ENCODE measurements around the gene PSMD3.

Gene PSMD3

DNA sequence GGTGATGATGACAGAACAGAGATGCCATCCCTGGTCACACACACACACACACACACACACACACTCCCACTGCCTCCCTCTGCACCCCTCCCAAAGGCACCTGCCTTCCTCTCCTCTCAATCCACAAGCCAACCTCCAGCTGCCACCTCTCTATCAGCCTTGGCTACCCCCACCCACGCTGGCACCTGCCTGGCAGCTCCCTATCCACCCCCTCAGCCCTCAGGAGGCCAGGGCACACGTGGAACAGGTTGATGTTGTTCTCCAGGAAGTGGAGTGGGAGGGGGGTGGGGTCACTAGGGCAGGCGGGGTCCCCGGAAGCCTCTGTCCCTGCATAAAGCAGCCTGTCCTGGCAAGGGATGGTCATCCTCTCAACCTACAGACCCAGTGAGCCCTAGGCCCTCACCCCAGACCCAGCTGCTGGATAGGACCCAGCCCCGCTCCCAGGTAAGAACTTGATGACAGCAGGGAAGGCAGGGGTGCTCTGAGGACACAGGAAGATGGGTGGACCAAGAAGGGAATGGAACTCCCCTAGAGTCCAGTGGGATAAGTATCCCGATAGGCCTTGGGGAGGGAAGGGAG is 17.9 kb upstream of the PSMD3 start, which contains the start of gene GSDMA:
Gene GSDMA (plus strand): TSS at position 363 of the 579 bp plus-strand sequence. CDS start 2,684 bp downstream, outside the sequence.
- DNase-seq = no peak

DNA sequence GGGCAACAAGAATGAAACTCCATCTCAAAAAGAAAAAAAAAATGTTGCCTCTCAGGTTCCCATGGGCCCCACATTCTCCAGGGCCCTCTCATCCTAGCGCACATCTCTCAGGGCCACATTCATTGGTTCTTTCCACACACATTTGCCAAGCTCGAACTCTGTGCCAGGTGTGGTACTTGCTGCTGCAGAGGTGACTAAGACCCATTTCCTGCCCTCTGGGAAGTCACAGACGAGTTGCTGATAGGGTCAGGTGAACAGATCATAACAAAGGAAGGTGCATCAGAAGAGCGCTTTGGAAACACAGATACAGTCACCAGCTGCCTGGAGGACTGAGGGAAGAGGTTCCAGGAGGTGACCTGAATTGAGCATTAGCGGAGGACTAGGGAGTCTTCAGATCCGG is 16.8 kb upstream of the PSMD3 start:
- peak; percentile 64 for DNase-seq

DNA sequence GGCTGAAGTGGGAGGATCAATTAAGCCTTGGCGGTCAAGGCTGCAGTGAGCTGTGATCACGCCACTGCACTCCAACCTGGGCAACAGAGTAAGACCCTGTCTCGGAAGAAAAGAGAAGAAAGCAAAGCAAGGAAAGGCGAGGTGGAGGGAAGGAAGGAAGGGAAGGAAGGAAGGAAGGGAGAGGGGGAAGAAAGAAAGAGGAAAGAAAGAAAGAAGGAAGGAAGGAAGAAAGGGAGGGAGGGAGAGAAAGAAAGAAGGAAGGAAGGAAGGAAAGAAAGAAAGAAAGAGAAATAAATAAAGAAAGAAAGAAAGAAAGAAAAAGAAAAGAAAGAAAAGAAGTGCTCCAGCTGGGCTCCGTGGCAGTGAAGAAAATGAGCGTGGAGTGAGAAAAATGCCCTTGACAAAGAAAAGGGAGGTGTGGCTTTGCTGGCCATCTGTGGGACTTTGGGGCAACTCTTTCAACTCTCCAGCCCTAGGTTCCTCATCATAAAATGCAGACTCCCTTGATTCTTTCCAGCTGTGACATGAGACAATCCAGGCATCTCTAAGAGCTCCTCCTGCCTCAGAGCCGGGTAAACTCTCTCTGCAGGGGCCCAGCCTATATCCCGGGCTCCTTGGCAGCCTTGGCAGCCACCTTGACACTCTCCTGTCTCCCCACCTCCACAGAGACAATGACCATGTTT is 15.4 kb upstream of the PSMD3 start:
- DNase-seq = no peak

DNA sequence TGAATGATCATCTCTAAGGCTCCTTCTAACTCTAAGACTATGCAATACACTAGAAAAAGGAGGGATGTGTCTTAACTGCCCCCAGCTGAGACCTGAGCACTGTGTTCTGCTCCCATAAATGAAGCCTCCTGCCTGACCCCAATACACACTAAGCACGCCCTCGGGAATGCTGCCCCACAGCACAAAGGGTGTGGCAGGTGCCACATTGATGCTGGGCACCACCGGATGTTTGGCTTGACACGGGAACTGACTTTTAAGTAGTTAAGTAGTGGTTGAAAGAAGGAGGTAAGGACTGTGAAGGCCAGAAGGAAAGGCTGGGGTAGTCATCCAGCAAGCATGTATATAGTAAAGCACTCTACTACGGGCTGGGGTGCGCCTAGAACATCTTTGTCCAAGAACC is 13.8 kb upstream of the PSMD3 start:
- DNase-seq = no peak

DNA sequence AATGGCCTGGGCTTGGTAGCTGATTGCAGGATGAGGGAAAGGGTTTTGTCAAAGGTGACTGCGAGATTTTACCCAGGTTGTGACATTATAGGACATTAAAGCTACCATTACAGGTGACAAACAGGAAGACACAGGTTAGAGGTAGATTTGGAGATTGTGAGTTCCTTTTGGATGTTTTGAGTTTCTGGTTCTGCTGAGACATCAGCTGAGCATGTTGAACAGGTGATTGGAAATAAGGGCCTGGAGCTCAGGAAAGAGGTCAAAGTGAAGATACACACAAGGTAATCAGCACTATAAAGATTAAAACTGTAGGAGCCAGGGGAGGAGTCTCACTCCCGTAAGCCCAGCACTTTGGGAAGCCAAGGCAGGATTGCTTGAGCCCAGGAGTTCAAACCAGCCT is 11.8 kb upstream of the PSMD3 start:
- no peak for DNase-seq

DNA sequence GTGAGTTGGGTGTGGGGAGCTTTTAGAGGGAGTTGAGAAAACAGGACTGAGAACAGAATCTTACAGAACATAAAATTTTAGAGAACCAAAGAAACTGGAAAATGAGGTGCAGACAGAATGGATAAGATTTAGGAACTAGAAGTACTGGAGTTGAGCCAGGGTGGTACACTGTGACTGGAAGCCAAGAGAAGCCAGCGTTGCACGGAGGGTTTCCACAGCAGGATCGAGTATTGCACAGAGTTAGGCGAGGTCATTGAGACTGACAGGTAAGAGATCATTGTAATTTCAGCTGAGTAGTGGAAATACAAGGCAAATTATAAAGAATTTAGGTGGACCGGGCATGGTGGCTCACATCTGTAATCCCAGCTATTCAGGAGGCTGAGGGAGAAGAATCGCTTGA is 11.2 kb upstream of the PSMD3 start:
- no peak for DNase-seq

DNA sequence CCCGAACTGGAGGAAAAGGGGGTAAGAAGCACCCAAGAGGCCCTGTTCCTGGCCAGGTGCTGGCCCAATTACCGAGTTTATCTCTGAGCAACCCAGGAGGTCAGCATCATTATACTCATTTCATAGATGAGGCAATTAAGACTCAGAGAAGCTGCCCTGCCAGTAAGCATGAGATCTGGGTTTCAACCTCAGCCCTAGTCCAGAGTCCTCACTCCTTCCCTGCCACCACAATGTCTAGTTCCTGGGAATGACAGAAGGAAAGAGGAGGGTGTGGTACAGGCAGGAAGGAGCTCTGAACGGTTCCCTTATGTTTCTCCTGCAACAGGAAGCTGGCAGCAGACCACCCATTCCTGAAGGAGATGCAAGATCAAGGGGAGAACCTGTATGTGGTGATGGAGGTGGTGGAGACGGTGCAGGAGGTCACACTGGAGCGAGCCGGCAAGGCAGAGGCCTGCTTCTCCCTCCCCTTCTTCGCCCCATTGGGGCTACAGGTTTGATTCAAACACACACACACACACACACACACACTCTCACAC is 10.4 kb upstream of the PSMD3 start:
- DNase-seq = no peak

DNA sequence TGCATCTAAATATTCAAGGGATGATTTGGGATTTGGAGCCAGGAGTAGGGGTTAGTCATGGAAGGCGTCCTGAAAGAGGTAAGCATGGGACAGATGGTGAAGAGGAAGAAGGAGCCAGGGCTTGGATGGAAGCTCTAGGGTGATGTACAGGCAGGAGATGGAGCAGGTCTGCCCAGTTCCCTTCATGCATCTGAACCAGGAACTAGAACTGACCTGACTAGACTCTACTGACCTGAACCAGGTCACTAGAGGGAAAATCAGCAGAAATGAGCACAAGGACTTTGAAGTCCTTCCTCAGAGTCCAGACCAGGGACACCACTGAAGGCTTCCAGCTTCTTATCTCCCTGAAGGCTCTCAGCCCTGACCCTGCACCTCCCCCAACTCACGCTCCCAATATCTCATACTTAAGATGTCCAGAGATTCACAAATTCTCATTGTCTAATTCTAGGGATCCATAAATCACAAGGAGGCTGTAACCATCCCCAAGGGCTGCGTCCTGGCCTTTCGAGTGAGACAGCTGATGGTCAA is 9.5 kb upstream of the PSMD3 start:
- DNase-seq = no peak

DNA sequence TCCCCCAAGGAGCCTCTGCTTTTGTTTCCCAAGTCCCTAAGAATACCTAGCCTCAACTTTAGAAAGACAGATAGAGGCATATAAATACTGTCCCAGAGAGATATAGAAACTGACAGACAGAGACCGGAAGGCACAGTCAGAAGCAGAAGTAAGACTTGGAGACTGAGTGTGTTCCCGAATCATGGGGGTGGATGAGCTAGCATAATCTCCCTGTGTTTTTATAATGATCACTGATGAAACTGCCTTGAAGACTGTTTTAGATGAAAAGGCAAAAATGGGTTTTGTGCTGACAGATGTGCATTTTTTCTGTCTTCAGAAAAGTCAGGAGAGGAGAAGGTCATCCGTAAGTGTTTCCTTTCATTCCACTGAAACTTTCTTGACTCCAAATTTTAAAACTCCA is 8.3 kb upstream of the PSMD3 start:
- DNase-seq = no peak

DNA sequence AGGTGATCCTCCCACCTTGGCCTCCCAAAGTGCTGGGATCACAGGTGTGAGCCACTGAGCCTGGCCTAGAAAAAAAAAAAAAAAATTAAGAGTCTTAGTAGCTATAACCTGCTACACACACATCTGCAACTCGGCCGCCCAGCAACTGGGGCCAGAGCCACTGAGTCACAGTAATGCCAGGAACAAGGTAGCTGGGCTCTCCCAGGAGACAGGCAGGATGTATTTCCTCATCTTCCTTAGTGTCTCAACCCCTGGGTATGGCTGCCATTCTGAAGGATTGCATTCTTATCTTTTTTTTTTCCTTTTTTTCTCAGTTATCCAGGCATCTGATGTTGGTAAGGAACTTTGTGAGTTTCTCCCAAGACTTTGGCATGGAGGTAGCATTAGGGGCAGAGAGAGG is 7.1 kb upstream of the PSMD3 start:
- no peak for DNase-seq

DNA sequence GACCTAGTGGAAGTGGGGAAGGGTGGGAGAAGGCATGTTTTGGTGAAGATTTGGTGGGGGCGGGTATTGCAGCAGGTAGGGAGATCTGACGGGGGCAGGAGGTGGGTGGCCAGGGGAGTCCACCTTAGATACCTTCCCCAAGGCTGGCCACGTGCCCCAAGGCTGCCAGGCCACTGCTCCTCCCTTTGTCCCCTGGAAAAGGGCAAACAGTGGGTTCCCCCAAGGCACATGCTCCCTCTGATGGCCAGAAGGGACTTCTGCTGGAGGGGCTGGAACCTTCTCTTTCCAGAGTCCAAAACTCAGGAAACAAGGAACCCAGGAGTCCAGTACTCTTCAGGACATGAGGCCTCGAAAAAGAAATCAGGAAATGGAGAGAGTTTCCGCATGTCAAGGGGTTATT is 6.2 kb upstream of the PSMD3 start:
- no peak for DNase-seq

DNA sequence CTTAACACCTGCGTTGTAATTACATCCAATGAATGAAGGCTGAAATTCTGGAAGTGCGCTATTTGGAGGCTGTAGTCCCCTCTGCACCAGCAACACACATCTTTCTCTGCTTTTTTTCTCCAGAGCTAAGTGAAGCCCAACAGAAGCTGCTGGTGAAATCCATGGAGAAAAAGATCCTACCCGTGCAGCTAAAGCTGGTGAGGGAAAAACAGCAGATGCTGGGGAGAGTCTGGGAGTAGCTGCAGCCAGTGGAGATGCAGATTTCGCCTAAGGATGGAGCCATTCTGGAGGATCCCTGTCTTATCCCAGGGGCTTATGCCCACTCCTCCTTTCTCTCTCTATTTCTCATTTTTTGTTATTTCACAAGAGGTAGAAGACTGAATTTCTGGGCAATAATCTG is 4.8 kb upstream of the PSMD3 start:
- DNase-seq = no peak

DNA sequence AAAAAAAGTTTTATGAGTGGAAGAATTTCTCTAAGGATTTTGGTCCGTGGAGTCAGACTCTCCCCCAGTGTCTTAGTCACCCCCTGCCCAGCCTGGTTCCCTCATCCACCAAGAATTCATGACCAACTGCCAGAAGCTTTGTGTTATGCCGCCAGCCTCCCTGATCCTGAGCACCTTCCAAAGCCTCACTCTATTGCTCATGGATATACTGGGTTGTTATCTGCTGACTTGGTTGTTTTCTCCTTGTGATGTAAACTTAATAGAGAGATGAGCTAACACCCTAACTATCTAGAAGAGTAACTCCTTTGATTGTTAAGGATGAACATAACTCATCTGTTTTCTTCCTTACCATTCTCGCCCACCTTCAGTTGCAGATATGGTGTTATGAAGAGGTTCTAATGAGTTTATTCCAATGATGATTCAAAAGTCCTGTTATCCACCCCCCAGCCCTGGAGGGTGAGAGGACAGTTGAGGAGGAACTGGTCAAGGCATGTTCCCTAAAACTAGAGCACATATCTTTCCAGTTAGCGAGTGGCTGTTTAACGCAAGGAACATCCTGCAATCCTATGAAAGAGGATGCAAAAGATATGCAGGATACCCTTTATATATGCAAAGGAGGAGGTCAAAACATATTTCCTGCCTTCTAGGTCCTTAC is 1.5 kb upstream of the PSMD3 start:
- DNase-seq = no peak

DNA sequence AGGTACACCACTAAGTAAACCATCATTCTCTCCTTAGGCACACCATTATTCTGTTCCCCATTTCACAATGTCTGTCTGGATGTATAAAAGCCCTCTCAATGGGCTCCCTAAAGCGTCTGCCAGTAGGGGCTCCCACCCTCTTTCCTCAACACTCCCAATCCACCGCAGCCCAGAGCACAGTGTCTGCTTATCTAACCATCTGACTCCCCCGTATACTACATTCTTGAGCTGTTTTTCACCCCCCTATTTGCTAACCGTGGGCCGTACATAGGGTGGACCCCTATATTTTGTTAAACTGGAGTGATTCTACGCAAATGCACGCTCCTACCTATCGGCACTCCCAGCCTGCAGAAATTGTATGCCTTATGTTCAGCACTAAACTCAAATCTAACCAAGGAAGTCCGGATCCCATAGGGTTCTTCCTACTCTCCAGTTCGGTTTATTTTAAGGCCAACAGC is 685 bp upstream of the PSMD3 start:
- peak; percentile 37 for DNase-seq

DNA sequence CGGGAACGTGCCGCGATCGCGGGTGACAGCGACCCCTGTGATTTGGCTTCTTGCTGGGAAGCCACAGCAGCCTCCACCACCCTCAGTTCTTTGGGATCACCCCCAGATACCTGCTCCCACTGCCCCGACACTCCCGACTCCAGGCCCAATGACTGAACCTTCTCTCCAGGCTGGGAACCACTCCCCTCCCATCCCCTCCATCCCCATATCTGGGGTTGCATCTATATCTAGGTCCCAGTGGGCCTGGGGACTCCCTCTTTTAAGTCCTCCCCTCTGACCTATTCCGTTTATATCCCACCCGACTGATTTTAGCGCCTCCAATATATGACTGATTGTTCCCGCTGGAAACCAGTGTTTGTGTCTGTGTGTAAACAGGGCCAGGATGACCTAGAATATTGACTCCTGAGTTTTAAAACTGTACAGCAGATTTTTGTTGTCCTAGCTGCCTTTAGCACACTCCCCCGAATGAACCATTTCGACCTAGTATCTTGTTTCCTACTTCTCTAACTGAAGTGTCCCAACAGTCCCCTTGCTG is 667 bp downstream of the PSMD3 start:
- no peak for DNase-seq

DNA sequence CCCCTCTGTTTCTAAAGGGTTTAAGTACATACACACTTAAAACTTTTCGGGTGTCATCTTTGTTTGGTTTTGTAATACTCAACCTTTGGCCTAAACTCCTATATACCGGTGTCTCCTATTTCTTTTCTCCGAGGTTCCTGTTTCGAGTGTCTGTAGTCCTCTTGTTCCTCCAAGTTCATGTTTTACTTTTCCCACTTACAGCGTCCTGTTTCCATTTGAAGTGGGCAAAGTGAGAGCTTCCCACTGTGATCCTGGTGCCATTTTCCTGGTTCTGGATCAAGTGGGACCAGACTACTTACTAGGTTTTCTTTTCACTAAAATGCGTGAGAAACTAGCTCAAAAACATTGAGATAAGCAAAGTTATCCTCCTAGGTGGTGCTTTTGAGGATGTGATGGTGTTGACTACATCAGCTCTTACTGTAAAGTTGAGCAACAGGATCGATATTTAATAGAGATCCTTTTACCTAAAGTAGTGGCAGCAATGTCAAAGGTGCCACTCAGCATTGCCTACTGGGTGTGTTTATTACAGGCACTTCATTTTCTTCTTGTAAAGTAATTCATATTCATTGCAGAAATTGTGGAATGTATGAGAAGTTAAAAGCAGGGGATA is 1.3 kb downstream of the PSMD3 start:
- DNase-seq = no peak

DNA sequence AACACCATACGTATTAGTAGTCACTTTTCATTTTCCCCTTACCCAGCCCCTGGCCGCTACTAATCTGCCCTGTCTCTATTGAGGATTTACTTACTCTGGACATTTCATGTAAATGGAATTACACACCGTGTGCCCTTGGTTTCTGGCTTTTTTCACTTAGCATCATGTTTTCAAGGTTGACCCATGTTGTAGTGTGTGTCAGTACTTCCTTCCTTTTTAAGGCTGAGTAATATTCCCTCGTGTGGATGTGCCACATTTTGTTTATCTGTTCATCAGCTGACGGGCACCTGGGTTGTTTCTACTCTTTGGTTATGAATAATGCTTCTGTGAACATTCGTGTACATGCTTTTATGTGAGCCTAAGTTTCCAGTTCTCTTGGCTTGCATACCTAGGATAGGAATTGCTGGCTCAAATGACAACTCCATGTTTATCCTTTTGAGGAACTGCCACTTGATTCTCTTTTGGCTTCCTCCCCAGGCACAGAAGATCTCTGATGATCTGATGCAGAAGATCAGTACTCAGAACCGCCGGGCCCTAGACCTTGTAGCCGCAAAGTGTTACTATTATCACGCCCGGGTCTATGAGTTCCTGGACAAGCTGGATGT is 7.7 kb downstream of the PSMD3 start:
- no peak for DNase-seq

DNA sequence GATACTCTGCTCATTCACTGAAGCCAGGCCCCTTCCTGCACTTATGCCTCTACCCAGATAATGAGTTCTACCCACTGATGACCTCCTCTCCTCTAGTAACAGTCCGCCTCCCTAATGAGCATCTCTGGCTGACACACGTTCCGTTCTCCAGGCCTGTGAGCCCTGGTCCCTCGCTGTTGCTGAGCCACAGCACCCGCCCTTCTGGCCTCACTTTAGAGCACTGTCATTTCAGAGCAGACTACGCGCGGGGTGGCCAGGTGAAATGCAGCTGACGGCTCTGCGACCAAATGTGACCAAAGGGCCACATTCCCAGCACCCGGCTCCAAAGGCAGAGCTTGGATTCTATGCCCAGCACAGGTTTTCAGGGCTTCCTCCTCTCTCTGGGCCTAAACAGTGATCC is 13.8 kb downstream of the PSMD3 start:
- no peak for DNase-seq

DNA sequence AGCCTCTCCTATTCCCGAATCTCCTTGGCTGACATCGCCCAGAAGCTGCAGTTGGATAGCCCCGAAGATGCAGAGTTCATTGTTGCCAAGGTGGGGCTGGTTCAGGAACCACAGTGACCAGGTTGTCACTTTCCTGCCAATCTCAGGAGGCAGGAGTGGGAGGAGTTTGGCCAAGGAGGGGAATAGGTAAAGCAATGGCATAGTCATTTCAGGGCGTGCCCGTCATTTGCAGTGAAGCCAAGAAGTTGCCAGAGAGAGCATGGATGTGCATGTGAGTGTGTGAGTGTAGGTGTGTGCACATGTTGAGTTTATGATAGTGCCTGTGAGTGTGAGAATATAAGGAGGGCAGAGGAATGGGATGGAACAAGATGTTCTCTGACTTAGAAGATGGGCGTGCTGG is 14.8 kb downstream of the PSMD3 start:
- DNase-seq = no peak

DNA sequence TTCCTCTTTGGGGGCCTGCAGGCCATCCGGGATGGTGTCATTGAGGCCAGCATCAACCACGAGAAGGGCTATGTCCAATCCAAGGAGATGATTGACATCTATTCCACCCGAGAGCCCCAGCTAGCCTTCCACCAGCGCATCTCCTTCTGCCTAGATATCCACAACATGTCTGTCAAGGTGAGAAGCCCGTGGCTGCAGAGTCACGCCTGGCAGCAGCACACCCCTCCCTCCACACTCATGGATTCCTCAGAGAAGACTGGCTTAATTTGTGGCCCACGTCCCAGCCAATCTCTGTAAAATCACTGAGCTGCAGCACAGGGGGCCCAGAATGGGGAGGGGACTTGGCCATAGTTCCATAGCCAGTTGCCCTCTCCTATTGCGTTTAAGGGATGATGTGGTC is 15.6 kb downstream of the PSMD3 start:
- DNase-seq = no peak

DNA sequence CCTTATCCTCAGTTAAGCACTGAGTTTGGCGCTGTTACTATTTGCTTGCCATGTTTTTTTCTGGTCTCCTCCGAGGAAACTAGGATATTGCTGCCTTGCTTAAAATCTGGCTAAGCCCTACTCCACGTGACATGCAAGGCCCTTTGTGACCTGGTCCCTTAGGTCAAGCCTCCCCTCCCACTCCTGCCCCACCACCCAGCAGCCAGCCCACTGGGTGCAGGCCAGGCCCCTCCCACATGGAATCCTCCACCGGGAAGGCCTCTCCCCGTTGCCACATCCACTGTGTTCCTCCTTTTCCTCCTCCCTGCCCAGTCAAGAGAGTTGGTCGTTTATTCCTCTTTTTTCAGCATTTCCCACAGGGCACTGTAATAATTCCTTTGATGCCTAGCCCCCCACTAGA is 16.2 kb downstream of the PSMD3 start:
- DNase-seq = no peak

DNA sequence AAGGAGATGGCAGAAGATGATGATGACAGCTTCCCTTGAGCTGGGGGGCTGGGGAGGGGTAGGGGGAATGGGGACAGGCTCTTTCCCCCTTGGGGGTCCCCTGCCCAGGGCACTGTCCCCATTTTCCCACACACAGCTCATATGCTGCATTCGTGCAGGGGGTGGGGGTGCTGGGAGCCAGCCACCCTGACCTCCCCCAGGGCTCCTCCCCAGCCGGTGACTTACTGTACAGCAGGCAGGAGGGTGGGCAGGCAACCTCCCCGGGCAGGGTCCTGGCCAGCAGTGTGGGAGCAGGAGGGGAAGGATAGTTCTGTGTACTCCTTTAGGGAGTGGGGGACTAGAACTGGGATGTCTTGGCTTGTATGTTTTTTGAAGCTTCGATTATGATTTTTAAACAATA is 16.9 kb downstream of the PSMD3 start:
- no peak for DNase-seq

DNA sequence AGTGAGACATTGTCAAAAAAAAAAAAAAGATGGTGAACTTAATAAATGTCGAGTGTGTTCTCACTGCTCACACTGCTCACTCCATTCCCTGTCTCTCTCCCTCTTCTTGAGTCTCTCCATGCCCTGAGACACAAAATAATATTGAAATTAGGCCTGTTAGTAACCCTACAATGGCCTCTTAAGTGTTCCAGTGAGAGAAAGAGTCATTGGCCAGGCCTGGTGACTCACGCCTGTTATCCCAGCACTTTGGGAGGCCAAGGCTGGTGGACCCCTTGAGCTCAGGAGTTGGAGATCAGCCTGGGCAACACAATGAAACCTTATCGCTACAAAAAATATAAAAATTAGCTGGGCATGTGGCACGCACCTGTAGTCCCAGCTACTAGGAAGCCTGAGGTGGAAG is 18.5 kb downstream of the PSMD3 start:
- DNase-seq = no peak
